Erythroblast (primary cell): Measurements from ENCODE around the gene ARHGEF35.
"Not testable (repeated sequence)": the region's sequence is repeated elsewhere in the genome, so short reads cannot be mapped to it uniquely, and the experiment has no call there.

Experiments
- DNase-seq, 2 experiments: peaks; one replicate each; lab custom pipeline; 2025; lab: John Stamatoyannopoulos, UW

Gene ARHGEF35

GRCh38 chr7:144195212-144195872, at the start of gene ARHGEF35:
Gene ARHGEF35, minus strand, starts transcription at chr7:144195833. Its CDS starts 7,450 bp downstream, at chr7:144188383.
- DNase-seq, result not testable (repeated sequence)

DNA sequence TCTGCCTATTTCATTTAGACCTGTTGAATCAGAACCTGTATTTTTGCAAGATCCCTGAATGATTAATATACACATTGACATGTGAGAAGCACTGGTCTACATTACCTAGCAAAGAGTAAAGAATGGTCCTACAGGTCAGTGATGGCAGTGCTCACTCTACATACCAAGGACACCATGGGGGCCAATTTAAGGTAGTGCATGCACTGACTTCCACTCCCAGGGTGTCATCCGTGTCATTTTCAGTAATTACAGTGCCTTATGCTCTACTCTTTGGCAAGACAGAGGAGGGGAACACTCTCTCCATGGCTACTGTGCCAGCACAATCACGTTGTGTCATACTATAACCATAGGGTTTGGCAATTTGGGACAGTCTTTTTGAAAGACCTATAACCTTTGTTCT, 49.7 kb upstream of the ARHGEF35 start:
- DNase-seq, result not testable (repeated sequence)

GRCh38 chr7:144239365-144239764, 43.7 kb upstream of the ARHGEF35 start, which contains the start of gene OR2A42:
Gene OR2A42, minus strand, starts transcription at chr7:144239605. Its CDS starts 6,762 bp downstream, at chr7:144232843.
- not testable (repeated sequence) for DNase-seq

DNA sequence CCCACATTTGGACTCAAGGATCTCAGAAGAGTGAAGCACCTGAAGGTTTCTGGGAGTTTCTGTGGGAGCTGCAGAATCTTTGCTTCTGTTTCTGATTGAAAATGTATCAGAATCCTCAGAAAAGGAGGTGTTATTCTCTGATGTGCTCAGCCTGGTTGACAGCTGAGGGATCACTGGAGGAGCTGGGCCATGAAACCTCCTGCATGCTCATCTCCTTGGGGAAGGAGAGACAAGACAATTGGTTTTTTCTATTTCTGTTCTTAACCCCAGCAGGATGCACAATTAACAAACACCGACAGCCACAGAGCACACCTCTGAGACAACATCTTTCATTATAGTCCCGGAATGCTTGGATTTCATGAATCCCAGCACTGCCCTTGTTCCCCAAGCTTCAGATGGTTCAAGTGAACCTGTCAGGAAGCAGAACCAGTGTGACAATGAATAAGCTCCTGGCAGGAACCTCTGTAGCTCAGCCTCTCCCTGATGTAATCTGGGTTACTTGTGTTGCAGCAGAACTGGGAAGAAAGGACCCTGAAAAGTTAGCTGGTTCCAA, 43.0 kb upstream of the ARHGEF35 start:
- DNase-seq, result not testable (repeated sequence)

GRCh38 chr7:144233039-144233438, 37.4 kb upstream of the ARHGEF35 start:
- DNase-seq, result not testable (repeated sequence)

DNA sequence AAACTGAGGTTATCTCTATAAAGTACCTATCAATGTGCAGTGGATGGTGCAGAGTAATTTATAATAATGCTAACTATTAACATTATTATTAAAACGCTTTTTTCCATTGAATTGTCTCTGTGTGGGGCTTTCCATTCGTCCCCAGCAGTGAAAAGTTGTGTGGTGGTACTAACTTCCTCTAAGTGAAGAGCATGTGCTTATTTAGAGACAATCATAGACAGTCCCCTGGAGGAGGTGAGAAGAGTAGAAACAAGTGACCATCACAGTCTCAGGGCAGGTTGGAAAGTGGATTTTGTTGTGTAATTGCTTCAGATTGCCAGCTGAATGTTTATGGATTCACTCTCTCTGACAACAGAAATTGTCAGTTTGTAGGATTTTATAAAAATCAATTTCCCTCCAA, 35.4 kb upstream of the ARHGEF35 start:
- DNase-seq, result not testable (repeated sequence)

DNA sequence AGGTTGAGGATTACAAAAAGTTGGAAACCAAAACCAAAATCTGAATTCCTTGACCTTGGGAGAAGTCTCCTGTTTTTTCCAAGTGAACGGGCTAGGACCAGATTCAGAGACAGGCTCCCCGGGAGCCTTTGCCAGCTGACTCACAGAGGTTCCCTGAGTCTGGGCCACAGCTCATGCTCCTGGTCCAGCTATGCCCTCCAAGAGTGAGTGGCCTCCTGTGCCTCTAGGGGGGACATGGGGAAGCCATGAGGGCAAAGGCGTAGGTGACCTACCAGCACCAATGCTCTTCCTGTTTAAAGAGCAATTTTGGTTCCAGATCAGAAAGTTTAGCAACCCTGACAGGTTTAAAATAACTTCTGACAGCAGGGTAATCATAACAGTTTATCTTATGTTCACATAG, 33.2 kb upstream of the ARHGEF35 start:
- not testable (repeated sequence) for DNase-seq

GRCh38 chr7:144226866-144227265, 31.2 kb upstream of the ARHGEF35 start:
- not testable (repeated sequence) for DNase-seq

DNA sequence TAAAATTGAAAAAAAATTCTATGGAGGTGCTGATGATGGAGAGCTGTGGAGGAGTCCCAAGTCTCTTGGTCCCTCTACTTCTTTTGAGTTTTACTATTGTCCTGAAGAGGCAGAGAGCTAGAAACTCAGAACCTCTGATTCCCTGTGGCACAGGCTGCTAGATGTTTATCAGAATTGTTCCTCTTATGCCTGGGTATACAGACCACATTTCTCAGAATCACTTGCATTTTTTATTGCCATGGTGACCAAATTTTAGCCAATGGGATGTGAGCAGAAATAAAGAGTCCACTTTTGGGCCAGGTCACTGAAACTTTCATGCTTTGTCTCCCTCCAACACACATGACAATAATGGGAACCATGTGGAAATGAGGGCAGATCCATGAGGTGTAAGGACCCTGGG, 28.0 kb upstream of the ARHGEF35 start:
- DNase-seq, result not testable (repeated sequence)

DNA sequence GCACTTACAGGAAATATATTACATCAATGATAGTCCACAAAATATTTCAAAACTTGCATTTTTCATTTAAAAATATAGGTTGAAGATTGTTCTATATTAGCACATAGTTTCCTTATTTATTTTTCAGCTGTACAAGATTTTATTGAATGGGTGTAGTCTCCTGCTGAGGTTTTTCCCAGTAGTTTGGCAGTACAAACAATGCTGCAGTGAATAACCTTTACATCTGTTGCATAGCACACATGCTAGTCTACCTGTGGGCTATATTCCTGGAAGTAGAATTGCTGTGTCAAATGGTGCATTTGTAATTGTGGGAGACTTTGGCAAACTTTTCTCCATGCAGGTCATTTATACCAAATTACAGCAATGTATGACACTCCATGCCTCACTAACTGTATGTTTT, 24.9 kb upstream of the ARHGEF35 start:
- DNase-seq, result not testable (repeated sequence)

GRCh38 chr7:144219149-144219548, 23.5 kb upstream of the ARHGEF35 start:
- not testable (repeated sequence) for DNase-seq

DNA sequence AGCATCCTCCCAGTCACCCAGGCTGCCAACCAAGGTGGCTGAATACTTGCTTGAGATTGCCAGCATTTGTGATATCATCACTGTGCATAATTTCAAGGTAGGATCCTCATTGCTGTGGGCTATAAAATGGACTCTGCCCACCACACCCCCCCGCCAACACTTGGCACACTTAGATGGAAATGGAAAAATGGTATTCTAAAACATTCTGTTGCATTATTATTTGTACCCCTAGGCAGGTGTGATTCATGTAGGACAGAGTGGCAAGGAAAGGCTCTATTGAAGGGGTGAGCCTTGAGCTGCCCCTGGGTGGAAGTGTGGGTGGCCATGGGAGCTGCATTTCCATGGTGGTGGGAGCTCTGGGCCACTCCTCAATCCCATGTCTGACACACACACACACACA, 22.9 kb upstream of the ARHGEF35 start:
- not testable (repeated sequence) for DNase-seq

DNA sequence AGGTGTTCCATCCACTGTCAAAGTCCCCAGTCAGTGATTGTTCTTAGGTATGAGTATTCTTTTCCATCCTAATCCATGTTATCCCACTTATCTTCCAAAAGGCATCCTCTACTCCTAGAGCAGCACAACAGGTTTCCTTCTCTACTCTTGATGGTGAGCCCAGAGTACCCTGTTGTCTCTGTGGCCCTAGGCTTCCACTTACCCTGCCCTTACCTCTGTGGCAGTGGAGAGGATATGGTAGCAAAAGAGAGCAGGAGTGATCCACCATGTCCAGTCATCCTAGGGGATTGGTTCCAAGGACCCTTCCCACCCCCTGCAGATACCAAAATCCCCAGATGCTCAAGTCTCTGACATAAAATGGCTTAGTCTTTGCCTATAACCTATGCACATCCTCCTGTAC, 21.6 kb upstream of the ARHGEF35 start:
- DNase-seq, result not testable (repeated sequence)

DNA sequence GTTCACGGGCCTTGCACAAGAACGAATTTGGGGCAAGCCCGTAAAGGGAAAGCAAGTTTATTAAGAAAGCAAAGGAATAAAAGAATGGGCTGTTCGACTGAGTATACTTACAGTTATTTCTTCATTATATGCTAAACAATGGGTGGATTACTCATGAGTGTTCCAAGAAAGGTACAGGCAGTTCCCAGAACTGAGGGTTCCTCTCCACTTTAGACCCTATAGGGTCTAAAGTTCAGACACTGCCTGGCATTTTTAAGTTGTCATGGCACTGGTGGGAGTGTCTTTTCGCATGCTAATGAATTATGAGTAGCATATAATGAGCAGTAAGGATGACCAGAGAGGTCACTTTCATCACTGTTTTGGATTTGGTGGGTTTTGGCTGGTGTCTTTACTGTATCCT, 9.7 kb upstream of the ARHGEF35 start:
- not testable (repeated sequence) for DNase-seq

GRCh38 chr7:144203086-144203485, 7.5 kb upstream of the ARHGEF35 start:
- DNase-seq, result not testable (repeated sequence)

DNA sequence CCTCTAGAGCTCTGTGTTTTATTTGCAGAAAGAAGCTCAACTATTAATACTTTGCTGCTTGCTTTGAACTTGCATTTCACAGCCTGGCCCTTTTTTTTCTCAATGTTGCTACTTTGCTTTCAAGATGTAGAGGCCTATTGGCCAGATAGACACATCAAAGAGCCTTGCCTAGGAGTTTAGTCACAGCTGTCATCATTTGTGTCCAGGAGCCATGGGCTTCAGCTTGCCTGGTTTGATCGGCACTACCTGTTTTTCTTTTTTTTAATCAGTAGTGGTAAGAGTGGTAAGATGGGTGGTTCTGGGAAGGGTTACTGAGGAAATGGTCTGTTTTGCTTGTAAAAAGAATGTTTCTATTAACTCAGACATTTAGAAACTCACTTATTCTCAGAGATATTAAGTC, 6.3 kb upstream of the ARHGEF35 start:
- DNase-seq, result not testable (repeated sequence)

DNA sequence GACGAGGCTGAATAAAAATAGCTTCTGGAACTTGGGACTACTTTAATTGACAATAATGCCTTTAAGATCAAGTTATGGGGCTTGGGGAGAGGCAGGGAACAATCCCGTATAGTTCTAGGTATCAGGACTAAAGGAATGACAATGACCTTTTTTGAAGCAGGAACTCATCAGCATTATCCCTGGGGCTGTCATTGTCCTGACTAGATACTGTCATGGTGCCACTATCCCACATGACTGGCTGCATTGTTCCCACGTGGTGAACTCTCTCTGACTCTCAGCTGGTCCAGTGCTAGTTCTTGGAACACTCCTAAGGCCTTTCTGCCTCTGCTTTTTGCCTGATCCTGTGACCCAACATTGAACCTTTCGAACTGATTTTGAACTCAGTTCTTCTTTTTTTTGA, 3.3 kb upstream of the ARHGEF35 start:
- not testable (repeated sequence) for DNase-seq

DNA sequence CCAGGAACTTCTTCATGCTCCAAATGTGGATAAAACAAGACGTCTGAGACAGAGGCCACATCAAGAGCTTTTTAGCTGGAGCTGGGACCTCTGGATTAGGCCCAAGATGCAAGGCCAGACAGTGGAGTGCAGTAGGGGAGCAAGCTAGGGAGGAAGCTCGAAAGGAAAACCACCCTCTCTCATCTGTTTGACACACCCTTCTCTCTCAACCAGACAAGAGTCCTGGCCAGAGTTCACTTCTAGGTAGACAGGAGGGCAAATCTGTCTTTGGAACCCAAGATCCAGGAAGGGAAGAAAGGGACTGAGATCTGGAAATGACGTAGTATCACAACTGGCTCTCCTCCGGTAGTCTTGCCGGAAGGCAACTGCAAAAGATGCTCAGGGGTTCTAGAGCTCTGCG, 1.2 kb downstream of the ARHGEF35 start:
- not testable (repeated sequence) for DNase-seq

GRCh38 chr7:144193782-144194181, 1.9 kb downstream of the ARHGEF35 start:
- not testable (repeated sequence) for DNase-seq

- DNase-seq, result not testable (repeated sequence)
Measured at GRCh38 chr7:144188578-144189171, 7.0 kb downstream of the ARHGEF35 start.

DNA sequence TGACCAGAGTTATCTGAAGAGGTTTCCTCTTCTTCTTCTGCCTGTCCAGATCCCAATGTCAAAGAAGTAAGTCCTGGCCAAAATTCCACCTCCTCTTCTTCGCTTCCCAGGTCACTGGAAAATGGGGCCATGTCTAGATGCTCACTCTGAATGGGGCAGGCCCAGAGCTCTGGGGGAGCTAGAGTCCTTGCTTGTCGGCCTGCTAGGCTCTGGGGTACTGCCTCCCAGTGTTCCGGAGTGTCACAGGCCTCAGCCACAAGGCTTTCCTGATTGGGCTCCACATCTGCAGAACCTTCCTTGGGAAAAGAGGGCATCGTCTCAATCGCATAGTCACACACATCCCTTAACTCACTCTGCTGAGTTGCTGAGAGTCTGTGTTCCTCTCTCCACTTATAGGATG, 7.8 kb downstream of the ARHGEF35 start:
- not testable (repeated sequence) for DNase-seq

DNA sequence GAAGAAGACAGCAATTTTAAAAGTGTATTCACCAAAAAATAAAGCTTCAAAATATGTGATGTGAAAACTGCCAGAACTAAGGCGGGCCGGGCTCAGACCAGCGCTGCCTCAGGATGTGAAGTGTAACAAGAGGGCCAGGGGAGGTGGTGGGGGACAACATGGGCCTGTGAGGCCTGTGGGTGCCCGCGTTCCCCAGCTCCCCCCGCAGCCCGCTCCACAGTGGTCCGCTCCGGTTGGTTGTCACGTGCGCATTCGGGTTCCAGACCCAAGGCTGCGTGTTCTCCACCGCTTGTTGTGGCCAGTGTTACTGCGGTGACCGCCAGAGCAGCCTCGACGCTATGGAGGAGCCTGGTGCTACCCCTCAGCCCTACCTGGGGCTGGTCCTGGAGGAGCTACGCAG, 12.5 kb downstream of the ARHGEF35 start, which contains the start of gene CTAGE4:
Gene CTAGE4 (plus strand): TSS at position 301 of the 400 bp plus-strand sequence. CDS start 38 bp downstream, at position 339.
- DNase-seq, result not testable (repeated sequence)

- not testable (repeated sequence) for DNase-seq
Measured at GRCh38 chr7:144179165-144179479, 16.5 kb downstream of the ARHGEF35 start.
